ENCODE results near the gene SMPDL3B. TPM values are rescaled to one million over a fixed set of nuclear protein-coding genes. Genes with fewer than 3 reads are reported as not detected.

SMPDL3B gene
- total RNA-seq, 1 experiment from 2014 or later = 31.6 TPM

DNA sequence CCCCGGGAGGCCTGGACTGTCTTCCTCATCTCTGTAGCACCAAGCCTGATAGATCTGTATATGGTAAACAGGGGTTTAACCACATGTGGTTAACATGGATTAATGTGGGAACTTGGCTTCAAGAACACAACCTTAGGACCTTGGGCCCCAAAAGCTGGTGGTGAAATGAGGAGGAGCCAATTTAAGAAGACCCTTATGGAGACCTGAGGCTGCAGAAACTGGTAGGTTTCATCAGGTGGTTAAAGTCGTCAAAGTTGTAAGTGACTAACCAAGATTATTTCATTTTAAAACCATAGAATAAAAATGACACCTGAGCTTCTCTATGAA lies 48.5 kb upstream of the SMPDL3B start:
- Mint-ChIP-seq H3K4me3 (no peak overlapping the region), H3K27ac (no peak overlapping the region), H3K27me3 (ENCODE audit: low read depth) (no peaks in the 10 kb centered on the region), H3K4me1 (no peaks in the 10 kb centered on the region), H3K36me3 (peaks cover 23% of the 10 kb centered on the region), H3K9me3 (no peaks in the 10 kb centered on the region)
- ChIA-PET CTCF (no interaction called here), POLR2A (no interaction called here)
- ATAC-seq (no peak), DNase-seq (ENCODE audit: low spot score) (no peak)
- TF ChIP-seq ZNF263 (CRISPR knock-in tag; IDR thresholded peaks at IDR 0.05; ENCODE audit: low read depth) (no peak), IRF2 (CRISPR knock-in tag; IDR thresholded peaks at IDR 0.05; ENCODE audit: borderline replicate concordance, low read depth) (no peak), ZNF317 (CRISPR knock-in tag; IDR thresholded peaks at IDR 0.05; ENCODE audit: borderline replicate concordance, low read depth) (no peak)
- TF ChIP-seq, protein P1, sequence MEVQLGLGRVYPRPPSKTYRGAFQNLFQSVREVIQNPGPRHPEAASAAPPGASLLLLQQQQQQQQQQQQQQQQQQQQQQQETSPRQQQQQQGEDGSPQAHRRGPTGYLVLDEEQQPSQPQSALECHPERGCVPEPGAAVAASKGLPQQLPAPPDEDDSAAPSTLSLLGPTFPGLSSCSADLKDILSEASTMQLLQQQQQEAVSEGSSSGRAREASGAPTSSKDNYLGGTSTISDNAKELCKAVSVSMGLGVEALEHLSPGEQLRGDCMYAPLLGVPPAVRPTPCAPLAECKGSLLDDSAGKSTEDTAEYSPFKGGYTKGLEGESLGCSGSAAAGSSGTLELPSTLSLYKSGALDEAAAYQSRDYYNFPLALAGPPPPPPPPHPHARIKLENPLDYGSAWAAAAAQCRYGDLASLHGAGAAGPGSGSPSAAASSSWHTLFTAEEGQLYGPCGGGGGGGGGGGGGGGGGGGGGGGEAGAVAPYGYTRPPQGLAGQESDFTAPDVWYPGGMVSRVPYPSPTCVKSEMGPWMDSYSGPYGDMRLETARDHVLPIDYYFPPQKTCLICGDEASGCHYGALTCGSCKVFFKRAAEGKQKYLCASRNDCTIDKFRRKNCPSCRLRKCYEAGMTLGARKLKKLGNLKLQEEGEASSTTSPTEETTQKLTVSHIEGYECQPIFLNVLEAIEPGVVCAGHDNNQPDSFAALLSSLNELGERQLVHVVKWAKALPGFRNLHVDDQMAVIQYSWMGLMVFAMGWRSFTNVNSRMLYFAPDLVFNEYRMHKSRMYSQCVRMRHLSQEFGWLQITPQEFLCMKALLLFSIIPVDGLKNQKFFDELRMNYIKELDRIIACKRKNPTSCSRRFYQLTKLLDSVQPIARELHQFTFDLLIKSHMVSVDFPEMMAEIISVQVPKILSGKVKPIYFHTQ (CRISPR knock-in tag; IDR thresholded peaks at IDR 0.05) = no peak

DNA sequence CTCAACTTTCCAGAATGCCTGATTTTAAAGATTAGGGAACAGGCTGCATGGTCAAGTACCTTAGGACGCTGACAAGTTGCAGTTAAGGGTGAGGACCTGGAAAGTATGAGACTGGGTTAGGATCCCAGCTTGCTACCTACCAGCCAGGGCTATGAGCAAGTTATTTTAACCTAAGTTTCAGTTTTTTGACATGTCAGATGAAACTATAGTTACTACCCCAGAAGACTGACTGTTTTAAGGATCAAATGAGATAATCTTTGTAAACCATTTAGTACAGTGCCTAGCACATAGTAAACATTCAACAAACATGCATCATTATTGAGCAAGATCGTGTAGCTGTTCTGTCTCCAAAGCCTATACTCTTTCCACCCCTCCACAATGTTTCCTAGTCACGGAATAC lies 48.1 kb upstream of the SMPDL3B start:
- DNase-seq (ENCODE audit: low spot score) (no peak), ATAC-seq (no peak)
- peaks cover 26% of the 10 kb centered on the region for H3K36me3 Mint-ChIP-seq
- ChIA-PET POLR2A (no interaction called here), CTCF (no interaction called here)
- H3K9me3 Mint-ChIP-seq = no peaks in the 10 kb centered on the region
- H3K4me1 Mint-ChIP-seq = no peaks in the 10 kb centered on the region
- no peaks in the 10 kb centered on the region for H3K27me3 Mint-ChIP-seq (ENCODE audit: low read depth)
- no peak overlapping the region for H3K4me3 Mint-ChIP-seq
- H3K27ac Mint-ChIP-seq = no peak overlapping the region
- TF ChIP-seq FOXJ3 (CRISPR knock-in tag; IDR thresholded peaks at IDR 0.05; ENCODE audit: borderline replicate concordance) = no peak
- TF ChIP-seq ESRRA (CRISPR knock-in tag; IDR thresholded peaks at IDR 0.05; ENCODE audit: borderline replicate concordance) = no peak
- TF ChIP-seq, protein P2, sequence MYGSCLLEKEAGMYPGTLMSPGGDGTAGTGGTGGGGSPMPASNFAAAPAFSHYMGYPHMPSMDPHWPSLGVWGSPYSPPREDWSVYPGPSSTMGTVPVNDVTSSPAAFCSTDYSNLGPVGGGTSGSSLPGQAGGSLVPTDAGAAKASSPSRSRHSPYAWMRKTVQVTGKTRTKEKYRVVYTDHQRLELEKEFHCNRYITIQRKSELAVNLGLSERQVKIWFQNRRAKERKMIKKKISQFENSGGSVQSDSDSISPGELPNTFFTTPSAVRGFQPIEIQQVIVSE (CRISPR knock-in tag; IDR thresholded peaks at IDR 0.05; ENCODE audit: borderline replicate concordance) = no peak
- no peak for TF ChIP-seq NR3C1 (CRISPR knock-in tag; conservative IDR thresholded peaks at IDR 0.05; ENCODE audit: low read depth)
- TF ChIP-seq, protein P3, sequence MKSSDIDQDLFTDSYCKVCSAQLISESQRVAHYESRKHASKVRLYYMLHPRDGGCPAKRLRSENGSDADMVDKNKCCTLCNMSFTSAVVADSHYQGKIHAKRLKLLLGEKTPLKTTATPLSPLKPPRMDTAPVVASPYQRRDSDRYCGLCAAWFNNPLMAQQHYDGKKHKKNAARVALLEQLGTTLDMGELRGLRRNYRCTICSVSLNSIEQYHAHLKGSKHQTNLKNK (CRISPR knock-in tag; IDR thresholded peaks at IDR 0.05) = no peak
- no peak for TF ChIP-seq NFE2L1 (CRISPR knock-in tag; IDR thresholded peaks at IDR 0.05)
- TF ChIP-seq, protein P4, sequence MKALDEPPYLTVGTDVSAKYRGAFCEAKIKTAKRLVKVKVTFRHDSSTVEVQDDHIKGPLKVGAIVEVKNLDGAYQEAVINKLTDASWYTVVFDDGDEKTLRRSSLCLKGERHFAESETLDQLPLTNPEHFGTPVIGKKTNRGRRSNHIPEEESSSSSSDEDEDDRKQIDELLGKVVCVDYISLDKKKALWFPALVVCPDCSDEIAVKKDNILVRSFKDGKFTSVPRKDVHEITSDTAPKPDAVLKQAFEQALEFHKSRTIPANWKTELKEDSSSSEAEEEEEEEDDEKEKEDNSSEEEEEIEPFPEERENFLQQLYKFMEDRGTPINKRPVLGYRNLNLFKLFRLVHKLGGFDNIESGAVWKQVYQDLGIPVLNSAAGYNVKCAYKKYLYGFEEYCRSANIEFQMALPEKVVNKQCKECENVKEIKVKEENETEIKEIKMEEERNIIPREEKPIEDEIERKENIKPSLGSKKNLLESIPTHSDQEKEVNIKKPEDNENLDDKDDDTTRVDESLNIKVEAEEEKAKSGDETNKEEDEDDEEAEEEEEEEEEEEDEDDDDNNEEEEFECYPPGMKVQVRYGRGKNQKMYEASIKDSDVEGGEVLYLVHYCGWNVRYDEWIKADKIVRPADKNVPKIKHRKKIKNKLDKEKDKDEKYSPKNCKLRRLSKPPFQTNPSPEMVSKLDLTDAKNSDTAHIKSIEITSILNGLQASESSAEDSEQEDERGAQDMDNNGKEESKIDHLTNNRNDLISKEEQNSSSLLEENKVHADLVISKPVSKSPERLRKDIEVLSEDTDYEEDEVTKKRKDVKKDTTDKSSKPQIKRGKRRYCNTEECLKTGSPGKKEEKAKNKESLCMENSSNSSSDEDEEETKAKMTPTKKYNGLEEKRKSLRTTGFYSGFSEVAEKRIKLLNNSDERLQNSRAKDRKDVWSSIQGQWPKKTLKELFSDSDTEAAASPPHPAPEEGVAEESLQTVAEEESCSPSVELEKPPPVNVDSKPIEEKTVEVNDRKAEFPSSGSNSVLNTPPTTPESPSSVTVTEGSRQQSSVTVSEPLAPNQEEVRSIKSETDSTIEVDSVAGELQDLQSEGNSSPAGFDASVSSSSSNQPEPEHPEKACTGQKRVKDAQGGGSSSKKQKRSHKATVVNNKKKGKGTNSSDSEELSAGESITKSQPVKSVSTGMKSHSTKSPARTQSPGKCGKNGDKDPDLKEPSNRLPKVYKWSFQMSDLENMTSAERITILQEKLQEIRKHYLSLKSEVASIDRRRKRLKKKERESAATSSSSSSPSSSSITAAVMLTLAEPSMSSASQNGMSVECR (CRISPR knock-in tag; IDR thresholded peaks at IDR 0.05; ENCODE audit: borderline replicate concordance) = no peak
- TF ChIP-seq, protein P5, sequence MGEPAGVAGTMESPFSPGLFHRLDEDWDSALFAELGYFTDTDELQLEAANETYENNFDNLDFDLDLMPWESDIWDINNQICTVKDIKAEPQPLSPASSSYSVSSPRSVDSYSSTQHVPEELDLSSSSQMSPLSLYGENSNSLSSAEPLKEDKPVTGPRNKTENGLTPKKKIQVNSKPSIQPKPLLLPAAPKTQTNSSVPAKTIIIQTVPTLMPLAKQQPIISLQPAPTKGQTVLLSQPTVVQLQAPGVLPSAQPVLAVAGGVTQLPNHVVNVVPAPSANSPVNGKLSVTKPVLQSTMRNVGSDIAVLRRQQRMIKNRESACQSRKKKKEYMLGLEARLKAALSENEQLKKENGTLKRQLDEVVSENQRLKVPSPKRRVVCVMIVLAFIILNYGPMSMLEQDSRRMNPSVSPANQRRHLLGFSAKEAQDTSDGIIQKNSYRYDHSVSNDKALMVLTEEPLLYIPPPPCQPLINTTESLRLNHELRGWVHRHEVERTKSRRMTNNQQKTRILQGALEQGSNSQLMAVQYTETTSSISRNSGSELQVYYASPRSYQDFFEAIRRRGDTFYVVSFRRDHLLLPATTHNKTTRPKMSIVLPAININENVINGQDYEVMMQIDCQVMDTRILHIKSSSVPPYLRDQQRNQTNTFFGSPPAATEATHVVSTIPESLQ (CRISPR knock-in tag; IDR thresholded peaks at IDR 0.05) = no peak
- TF ChIP-seq JUN (CRISPR knock-in tag; IDR thresholded peaks at IDR 0.05) = no peak
- TF ChIP-seq, protein P6, sequence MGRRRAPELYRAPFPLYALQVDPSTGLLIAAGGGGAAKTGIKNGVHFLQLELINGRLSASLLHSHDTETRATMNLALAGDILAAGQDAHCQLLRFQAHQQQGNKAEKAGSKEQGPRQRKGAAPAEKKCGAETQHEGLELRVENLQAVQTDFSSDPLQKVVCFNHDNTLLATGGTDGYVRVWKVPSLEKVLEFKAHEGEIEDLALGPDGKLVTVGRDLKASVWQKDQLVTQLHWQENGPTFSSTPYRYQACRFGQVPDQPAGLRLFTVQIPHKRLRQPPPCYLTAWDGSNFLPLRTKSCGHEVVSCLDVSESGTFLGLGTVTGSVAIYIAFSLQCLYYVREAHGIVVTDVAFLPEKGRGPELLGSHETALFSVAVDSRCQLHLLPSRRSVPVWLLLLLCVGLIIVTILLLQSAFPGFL (CRISPR knock-in tag; IDR thresholded peaks at IDR 0.05; ENCODE audit: borderline replicate concordance) = no peak
- no peak for TF ChIP-seq GRHL2 (CRISPR knock-in tag; IDR thresholded peaks at IDR 0.05; ENCODE audit: insufficient replicate concordance, severe bottlenecking)
- TF ChIP-seq, protein P7, sequence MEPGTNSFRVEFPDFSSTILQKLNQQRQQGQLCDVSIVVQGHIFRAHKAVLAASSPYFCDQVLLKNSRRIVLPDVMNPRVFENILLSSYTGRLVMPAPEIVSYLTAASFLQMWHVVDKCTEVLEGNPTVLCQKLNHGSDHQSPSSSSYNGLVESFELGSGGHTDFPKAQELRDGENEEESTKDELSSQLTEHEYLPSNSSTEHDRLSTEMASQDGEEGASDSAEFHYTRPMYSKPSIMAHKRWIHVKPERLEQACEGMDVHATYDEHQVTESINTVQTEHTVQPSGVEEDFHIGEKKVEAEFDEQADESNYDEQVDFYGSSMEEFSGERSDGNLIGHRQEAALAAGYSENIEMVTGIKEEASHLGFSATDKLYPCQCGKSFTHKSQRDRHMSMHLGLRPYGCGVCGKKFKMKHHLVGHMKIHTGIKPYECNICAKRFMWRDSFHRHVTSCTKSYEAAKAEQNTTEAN (CRISPR knock-in tag; IDR thresholded peaks at IDR 0.05) = no peak
- TF ChIP-seq, protein P8, sequence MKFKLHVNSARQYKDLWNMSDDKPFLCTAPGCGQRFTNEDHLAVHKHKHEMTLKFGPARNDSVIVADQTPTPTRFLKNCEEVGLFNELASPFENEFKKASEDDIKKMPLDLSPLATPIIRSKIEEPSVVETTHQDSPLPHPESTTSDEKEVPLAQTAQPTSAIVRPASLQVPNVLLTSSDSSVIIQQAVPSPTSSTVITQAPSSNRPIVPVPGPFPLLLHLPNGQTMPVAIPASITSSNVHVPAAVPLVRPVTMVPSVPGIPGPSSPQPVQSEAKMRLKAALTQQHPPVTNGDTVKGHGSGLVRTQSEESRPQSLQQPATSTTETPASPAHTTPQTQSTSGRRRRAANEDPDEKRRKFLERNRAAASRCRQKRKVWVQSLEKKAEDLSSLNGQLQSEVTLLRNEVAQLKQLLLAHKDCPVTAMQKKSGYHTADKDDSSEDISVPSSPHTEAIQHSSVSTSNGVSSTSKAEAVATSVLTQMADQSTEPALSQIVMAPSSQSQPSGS (CRISPR knock-in tag; IDR thresholded peaks at IDR 0.05; ENCODE audit: borderline replicate concordance, low read depth) = no peak
- no peak for TF ChIP-seq NFATC4 (CRISPR knock-in tag; IDR thresholded peaks at IDR 0.05)
